ENCODE measurements around the gene PRKN. TPM values are rescaled to one million over a fixed set of nuclear protein-coding genes. Genes with fewer than 3 reads are reported as not detected.

PRKN gene
- total and polyA plus RNA-seq, 8 donors: 0.82 to 7.2 (median 2.9) TPM

DNA sequence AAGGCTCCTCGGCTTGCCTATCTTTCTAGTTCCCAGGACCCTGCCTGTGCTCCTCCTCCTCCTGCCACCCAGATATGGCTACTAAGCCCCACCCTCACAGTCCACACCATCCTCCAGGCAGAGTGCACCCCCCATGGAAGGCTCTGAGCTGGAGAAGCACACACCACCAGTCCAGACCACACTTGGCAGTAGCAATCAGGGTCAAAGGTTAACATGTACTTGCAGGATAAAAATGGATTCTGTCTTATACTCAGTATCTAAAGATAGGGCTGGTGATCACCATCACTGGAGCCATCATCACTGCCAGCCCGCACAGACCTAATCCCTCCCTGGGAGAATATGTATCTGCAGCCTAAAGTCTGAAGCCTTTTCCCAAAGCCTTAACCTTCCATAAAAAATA, 83.4 kb downstream of the PRKN start:
- Histone ChIP-seq H3K4me3 (no peak overlapping the region), H3K27me3 (no peaks in the 10 kb centered on the region), H3K27ac (no peak overlapping the region), H3K9me3 (no peaks in the 10 kb centered on the region), H3K36me3 (no peaks in the 10 kb centered on the region), H3K4me1 (no peaks in the 10 kb centered on the region)
- 86 to 87% methylated on average over 2 of the region's 2 CpGs for WGBS, 2 donors
- ATAC-seq (no peak), DNase-seq (no peak), FAIRE-seq (no peak)
- TF ChIP-seq, protein P1, sequence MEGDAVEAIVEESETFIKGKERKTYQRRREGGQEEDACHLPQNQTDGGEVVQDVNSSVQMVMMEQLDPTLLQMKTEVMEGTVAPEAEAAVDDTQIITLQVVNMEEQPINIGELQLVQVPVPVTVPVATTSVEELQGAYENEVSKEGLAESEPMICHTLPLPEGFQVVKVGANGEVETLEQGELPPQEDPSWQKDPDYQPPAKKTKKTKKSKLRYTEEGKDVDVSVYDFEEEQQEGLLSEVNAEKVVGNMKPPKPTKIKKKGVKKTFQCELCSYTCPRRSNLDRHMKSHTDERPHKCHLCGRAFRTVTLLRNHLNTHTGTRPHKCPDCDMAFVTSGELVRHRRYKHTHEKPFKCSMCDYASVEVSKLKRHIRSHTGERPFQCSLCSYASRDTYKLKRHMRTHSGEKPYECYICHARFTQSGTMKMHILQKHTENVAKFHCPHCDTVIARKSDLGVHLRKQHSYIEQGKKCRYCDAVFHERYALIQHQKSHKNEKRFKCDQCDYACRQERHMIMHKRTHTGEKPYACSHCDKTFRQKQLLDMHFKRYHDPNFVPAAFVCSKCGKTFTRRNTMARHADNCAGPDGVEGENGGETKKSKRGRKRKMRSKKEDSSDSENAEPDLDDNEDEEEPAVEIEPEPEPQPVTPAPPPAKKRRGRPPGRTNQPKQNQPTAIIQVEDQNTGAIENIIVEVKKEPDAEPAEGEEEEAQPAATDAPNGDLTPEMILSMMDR (IDR thresholded peaks at IDR 0.05): no peak
- intact Hi-C loops (cut with DNase I): no loop called here

DNA sequence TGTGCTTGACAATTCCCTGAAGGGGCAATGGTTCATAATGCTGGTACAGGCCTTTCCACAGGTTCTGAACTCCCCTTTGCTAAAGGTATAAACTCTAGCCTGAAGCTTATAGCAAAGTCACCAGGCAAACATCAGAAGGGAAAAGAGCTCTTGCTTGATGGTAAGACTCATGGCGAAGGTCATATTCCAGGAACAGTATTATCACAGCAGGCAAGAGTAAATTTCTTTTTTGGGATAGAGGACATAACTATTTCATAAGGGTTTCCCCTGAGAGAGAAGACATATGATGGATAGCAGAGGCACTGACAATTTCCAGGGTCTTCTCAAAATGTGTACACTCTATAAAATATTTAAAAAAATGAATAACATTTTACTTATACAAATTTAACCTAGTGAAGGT, 86.8 kb downstream of the PRKN start:
- no peaks in the 10 kb centered on the region for H3K9me3 ChIP-seq
- 97 to 100% methylated on average over 1 of the region's 1 CpG for WGBS, 2 donors
- intact Hi-C loops (cut with DNase I): no loop called here
- TF ChIP-seq, protein P1 (IDR thresholded peaks at IDR 0.05): no peak
- no peak overlapping the region for H3K27ac ChIP-seq
- DNase-seq (no peak), FAIRE-seq (no peak), ATAC-seq (no peak)
- no peak overlapping the region for H3K4me3 ChIP-seq
- no peaks in the 10 kb centered on the region for H3K4me1 ChIP-seq
- no peaks in the 10 kb centered on the region for H3K36me3 ChIP-seq
- H3K27me3 ChIP-seq: no peaks in the 10 kb centered on the region

DNA sequence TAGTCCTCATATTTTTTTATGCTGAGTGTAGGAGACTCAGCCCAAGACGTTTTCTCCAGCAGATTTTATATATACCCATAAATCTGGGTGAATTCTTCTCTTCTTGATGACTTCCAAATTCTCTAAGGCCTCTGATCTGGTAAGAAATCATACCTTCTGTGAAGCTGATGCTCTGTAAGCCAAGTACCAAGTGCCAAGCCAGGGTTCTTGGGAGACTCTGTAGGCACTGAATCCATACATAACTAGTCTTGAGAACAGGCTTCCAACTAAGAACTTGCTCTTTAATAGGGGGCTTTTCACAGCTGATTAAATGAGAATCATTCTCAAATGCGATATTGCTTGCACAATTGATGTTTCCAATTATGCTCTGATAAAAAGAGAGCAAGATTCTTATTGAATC, 87.6 kb downstream of the PRKN start:
- Histone ChIP-seq H3K9me3 (no peaks in the 10 kb centered on the region), H3K36me3 (no peaks in the 10 kb centered on the region), H3K27ac (no peak overlapping the region), H3K4me3 (no peak overlapping the region), H3K27me3 (no peaks in the 10 kb centered on the region), H3K4me1 (no peaks in the 10 kb centered on the region)
- intact Hi-C loops (cut with DNase I): no loop called here
- TF ChIP-seq, protein P1 (IDR thresholded peaks at IDR 0.05): no peak
- DNase-seq (no peak), FAIRE-seq (no peak), ATAC-seq (no peak)
- 79 to 80% methylated on average over 2 of the region's 2 CpGs for WGBS, 2 donors

DNA sequence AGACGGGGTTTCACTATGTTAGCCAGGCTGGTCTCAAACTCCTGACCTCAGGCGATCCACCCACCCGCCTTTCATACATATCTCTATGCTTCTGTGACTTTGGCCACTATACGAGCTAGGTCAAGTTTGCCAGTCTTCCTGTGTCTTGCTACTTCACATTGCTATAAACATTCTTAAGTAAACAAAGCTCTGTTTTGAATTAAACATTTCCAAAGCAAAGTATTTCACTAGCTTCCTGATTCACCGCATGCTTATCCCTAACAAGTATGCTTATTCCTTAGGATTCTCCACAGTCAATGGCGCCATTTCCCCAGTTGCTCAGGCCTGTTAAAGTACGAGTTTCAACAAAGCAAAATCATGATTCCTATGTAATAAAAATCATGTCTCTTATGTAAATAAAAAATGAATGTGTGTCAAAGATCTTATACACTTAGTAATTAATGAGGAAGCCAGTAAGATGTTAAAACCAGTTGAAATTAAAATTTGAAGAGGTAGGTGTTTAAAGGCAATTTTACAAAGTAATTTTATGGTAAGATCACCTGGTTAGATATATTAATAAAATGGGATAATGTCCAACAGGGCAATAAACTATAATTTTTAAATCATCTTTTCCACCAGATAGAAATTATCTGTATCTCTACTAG, 88.5 kb downstream of the PRKN start:
- H3K4me1 ChIP-seq: no peaks in the 10 kb centered on the region
- intact Hi-C loops (cut with DNase I): no loop called here
- no peak for FAIRE-seq
- TF ChIP-seq, protein P1 (IDR thresholded peaks at IDR 0.05): no peak
- WGBS, 2 donors: 77 to 82% methylated on average over 7 of the region's 7 CpGs
- no peaks in the 10 kb centered on the region for H3K36me3 ChIP-seq
- DNase-seq: no peak
- no peak for ATAC-seq
- H3K27ac ChIP-seq: no peak overlapping the region
- H3K4me3 ChIP-seq: no peak overlapping the region
- H3K27me3 ChIP-seq: no peaks in the 10 kb centered on the region
- H3K9me3 ChIP-seq: no peaks in the 10 kb centered on the region

DNA sequence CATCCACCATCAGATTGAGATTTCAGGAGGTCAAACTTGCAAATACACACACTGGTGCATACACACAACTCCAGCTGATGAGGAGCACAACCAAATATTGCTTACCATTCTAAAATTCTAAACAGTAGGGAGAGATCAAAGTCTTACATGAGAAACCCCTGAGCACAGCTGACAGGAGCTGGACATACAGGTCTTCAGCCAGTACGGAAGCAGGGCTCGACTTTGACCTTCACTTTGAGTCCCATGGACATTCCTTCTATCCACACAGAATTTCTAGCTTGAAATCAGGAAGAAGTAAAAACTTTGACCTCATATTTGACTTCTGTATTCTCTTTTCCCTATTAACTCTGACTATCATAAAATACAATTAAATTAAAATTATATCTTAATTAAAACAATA, 90.2 kb downstream of the PRKN start:
- no peaks in the 10 kb centered on the region for H3K27me3 ChIP-seq
- ATAC-seq: no peak
- no peak for DNase-seq
- no peak overlapping the region for H3K27ac ChIP-seq
- no peak overlapping the region for H3K4me3 ChIP-seq
- no peaks in the 10 kb centered on the region for H3K9me3 ChIP-seq
- H3K4me1 ChIP-seq: no peaks in the 10 kb centered on the region
- no peak for FAIRE-seq
- H3K36me3 ChIP-seq: no peaks in the 10 kb centered on the region
- TF ChIP-seq, protein P1 (IDR thresholded peaks at IDR 0.05): no peak
- 55 to 74% methylated on average over 2 of the region's 2 CpGs for WGBS, 2 donors
- intact Hi-C loops (cut with DNase I): no loop called here

Data from pancreas (tissue), 10 donors.